Activated naive CD8-positive, alpha-beta T cell treated with anti-CD3 and anti-CD28 coated beads, Interleukin-2, amount 50 U/mL, for 16 hours (primary cell): ENCODE measurements around the gene SNX4.
"Not testable (repeated sequence)": the region's sequence is repeated elsewhere in the genome, so short reads cannot be mapped to it uniquely, and the experiment has no call there.

Source experiments
- DNase-seq: peaks from one replicate; pipeline ENCODE4 v3.0.0-alpha.2; 2020; ENCODE audit warnings: low read depth, low spot score

SNX4 gene

DNA sequence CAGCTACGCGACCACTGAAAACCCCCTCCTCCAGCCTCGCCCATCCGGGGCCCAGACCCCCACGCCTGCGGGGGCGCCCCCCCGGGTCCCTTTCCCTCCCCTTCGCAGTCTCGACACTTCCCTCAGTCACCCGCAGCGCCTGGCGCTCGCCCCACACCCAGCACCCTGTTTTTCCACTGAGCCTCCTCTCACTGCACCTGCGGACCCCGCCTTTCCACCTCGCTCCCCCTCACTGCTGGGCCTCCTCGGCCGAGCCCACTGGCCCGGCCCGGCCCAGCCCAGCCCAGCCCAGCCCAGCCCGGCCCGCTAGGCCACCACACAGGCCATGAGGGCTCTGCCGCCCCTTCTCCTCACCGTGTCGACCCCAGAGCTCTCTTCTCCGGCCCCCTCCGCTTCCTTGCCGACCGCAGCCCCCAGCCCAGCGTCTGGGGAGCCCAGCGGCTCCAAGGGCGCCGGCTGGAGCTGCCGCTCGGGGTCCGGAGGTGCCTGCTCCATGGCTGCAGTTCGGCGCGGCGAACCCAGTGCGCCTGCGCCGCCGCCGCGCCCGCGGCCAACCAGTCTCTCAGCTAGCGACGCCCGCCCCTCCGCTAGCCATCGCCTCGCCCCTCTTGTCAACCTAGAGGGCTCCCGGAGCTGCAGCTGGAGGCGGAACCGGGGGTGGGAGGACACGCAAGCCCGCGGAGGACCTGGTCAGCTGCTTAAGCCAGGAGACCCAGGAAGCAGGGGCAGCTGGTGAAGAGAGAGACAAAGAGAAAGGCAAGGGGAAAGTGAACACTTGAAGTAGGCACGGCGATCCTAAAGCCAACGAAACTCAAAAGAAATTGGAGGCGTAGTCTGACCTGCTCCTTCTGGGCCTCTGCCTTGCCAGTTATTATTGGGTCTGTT lies at the start of gene SNX4:
SNX4 (minus strand) TSS at position 525 of the 885 bp plus-strand sequence; CDS start at position 495, 30 bp downstream.
- peak; percentile 69 for DNase-seq

GRCh38 chr3:125556314-125556713 lies 36.3 kb upstream of the SNX4 start:
- DNase-seq, result no peak

DNA sequence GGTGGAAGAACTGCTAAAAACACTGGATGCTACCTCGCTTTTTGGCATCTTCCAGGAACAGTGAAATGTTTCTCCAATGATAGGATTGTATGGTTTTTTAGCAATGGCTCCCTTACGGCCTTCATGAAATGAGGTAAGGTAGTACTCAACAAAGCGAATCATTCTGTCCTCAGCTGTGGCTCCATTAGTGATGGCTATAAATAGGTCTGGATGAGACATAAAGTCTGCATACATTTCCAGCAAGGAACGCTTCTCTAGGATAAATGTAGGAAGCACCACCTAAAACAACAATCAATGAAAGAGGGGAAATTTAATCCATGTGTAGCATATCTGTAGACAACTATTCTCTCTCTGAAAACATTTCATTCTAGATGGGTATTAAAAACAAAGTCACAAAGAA lies 32.4 kb upstream of the SNX4 start:
- no peak for DNase-seq

GRCh38 chr3:125528920-125529319 lies 8.9 kb upstream of the SNX4 start:
- no peak for DNase-seq

DNA sequence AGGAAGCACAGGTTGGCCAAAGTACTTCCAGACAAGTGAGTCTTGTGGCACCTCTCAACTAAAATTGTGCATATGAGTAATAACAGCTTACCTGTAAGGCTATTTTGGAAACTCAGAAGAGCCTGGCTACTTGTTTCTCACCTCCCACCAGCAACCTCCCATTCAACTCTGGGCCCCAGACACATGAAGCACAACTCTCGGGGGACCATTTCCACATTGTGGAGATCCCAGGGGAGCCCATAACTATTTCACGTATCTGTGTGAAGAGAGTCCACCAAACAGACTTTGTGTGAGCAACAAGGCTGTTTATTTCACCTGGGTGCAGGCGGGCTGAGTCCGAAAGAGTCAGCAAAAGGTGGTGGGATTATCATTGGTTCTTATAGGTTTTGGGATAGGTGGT lies 5.2 kb upstream of the SNX4 start:
- no peak for DNase-seq

- DNase-seq, result not testable (repeated sequence)
Observed at GRCh38 chr3:125520563-125520919, 539 bp upstream of the SNX4 start.

DNA sequence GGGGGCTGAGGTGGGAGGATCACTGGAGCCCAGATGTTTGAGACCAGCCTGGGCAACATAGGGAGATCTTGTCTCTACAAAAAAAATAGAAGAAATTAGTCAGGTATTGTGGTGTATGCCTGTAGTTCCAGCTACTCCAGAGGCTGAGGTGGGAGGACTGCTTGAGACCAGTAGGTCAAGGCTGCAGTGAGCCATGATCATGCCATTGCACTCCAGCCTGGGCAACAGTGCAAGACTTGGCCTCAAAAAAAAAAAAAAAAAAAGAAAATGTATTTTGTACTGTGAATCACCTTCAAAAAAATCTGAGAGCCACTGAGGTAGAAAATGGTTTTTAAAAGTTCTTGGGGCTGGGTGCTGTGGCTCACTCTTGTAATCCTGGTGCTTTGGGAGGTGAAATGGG lies 4.6 kb downstream of the SNX4 start:
- DNase-seq, result no peak

GRCh38 chr3:125513490-125514115 lies 6.4 kb downstream of the SNX4 start:
- DNase-seq, result no peak

DNA sequence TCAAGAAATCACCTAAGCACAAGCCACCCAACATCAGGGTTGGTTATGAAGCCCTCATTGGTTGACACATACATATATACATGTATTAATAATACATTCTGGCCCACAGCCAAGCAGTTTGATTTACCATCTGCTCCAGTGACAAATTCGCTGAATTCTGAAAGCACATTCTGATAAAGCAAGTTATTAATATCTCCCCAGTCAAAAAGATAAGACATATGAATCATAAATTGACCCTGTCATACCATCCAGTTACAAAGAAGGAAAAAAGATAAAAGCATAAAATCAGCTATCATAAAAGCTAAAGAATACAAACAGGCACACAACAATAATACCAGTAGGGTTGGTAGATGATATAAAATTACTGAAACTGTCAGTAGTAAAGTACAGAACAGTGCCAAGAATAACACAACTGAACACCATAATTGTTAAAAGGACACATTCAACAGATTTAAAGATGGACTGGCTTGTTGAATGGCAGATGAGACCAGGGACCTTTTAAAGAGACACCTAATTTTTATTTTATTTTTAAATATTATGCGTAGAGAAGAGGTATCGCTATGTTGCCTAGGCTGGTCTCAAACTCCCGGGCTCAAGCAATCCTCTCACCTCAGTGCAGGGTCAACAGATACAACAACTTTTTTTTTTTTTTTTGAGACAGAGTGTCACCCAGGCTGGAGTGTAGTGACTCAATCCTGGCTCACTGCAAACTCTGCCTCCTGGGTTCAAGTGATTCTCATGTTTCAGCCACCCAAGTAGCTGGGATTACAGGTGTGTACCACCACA lies 7.7 kb downstream of the SNX4 start:
- no peak for DNase-seq

DNA sequence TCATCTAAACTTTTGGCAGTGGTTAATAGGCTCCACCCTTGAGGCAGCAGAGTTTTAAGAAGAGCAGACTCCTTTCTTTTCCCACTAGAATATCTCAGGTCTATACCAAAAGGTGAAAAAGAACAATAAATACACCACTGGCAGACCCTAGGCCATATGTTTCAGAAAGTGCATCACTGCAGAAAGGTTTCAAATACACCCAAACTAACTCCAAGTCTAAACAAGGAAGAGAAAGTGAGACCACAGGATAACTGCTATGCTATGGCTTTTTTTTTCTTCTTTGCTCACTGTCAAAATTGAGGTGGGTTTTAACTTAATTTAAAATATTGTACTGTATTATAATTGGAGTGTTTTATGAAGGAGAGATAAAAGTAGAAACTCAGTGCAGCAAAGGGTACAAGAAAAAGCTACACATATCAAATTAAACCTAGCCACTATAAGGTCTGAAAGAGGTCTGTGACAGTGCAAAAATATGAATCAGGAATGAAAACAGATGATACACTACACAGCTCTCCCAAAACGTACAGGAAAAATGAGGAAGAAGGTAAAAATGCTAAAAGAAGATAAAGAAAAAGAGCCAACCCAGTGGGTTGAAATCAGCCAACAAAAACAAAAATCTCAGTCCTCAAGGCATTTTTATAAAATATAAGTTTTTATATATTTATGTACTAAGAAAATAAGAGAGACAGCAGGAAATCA lies 8.4 kb downstream of the SNX4 start:
- no peak for DNase-seq

GRCh38 chr3:125507128-125507527 lies 12.9 kb downstream of the SNX4 start:
- DNase-seq, result no peak

GRCh38 chr3:125498630-125499029 lies 21.4 kb downstream of the SNX4 start:
- no peak for DNase-seq

GRCh38 chr3:125496701-125497100 lies 23.3 kb downstream of the SNX4 start:
- no peak for DNase-seq

- DNase-seq, result no peak
Observed at GRCh38 chr3:125482406-125482805, 37.6 kb downstream of the SNX4 start.

DNA sequence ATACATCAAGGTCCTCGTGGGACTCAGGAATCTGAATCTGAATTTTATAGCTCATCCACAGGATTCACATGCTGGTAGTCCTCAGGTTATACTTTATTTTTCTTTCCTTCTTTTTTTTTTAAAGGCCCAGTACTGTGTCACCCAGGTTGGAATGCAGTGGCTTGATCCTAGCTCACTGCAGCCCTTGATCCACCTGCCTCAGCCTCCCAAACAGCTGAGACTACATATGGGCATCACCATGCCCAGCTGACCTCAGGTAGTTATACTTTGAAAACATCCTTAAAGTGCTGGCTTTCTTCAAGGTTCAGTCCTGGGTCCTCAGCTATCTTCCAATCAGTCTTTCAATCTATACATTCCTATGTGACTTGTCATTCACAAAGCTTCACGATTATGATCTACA lies 38.2 kb downstream of the SNX4 start:
- no peak for DNase-seq

DNA sequence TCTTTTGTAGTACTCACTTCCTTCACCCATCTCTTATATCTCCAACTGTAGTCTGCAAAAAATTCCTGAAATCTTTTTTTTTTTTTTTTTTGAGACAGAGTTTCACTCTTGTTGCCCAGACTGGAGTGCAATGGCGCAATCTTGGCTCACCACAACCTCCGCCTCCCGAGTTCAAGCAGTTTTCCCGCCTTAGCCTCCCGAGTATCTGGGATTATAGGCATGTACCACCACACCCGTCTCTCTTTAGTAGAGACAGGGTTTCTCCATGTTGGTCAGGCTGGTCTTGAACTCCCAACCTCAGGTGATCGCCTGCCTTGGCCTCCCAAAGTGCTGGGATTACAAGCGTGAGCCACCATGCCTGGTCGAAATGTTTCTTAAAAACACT lies 38.6 kb downstream of the SNX4 start:
- not testable (repeated sequence) for DNase-seq

DNA sequence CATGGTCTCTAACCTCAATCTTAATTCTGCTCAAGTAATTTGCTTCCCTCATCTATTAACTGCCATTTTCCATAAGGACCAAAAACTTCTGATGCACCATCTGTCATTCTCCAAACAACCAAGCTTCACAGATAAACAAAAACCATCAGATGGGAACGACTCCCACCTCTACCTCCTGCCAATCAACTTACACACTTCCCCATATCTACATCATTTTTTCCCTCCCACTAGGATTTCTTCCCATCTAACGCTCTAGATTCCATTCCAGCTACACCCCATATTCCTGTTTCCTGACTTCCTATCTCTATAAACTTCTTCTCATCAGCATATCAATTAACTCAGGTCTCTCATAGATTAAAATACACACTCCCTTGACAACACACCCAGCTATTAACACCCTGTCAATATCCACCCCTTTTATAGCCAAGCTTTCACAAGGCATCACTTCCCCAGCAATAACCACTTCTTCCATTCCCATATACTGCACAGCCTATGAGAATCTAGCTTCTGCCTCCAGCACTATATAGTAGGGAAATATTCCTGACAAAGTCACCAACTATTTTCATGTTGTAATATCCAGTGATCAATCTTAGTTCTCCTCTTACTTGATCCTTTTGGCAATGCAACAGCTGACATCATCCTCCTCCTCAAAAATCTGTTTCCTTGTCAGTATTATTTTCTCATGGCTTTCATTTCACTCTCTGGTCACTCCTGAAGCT lies 39.2 kb downstream of the SNX4 start:
- DNase-seq, result no peak

GRCh38 chr3:125479091-125479490 lies 40.9 kb downstream of the SNX4 start:
- no peak for DNase-seq

GRCh38 chr3:125478326-125478725 lies 41.7 kb downstream of the SNX4 start:
- no peak for DNase-seq

GRCh38 chr3:125477701-125478100 lies 42.3 kb downstream of the SNX4 start:
- no peak for DNase-seq

DNA sequence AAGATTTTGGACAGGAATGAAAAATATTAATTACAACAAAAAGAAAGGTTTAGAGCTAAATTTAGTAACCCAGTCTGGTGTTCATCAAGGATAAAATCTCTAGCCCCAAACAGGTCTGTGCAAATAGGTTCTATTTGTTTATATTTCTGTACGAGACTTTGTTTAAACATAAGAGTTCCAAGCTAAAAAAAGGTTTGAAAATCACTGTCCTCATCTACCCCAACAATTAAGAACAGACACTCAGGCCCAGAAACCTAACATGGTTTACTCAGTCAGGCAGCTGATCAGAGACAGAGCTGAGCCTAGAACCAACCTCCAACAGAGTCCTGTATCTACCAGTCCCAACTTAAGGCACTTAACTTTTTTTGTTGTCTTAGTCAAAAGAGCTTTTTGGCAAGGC lies 49.3 kb downstream of the SNX4 start:
- DNase-seq, result no peak
